Skeletal muscle tissue (tissue), 4 donors: ENCODE results near the gene USP3. TPM values are rescaled to one million over a fixed set of nuclear protein-coding genes. Genes with fewer than 3 reads are reported as not detected.

Source experiments
- H3K27ac ChIP-seq: one replicate; pipeline ENCODE4 v1.7.0; 2013; ENCODE audit warnings: mild to moderate bottlenecking, low read depth, low read length, inconsistent platforms
- H3K27me3 ChIP-seq, 3 donors: one replicate each; pipeline ENCODE4 v1.7.0; 2013; ENCODE audit warnings: low read length in 3 of 3; ENCODE audit not compliant: control insufficient read depth in 3 of 3, insufficient read depth in 3 of 3
- H3K36me3 ChIP-seq, 3 donors: one replicate each; pipeline ENCODE4 v1.7.0; 2013; ENCODE audit warnings: low read length in 3 of 3; ENCODE audit not compliant: control insufficient read depth in 3 of 3, insufficient read depth in 3 of 3
- H3K4me1 ChIP-seq, 3 donors: one replicate each; pipeline ENCODE4 v1.7.0; 2013; ENCODE audit warnings: low read length in 3 of 3, mild to moderate bottlenecking in 3 of 3; ENCODE audit not compliant: control insufficient read depth in 3 of 3, insufficient read depth in 3 of 3
- H3K4me3 ChIP-seq, 3 donors: one replicate each; pipeline ENCODE4 v1.7.0; 2013; ENCODE audit warnings: low read length in 3 of 3
- H3K9ac ChIP-seq, 3 donors: one replicate each; pipeline ENCODE4 v1.7.0; 2013; ENCODE audit warnings: low read length in 3 of 3, mild to moderate bottlenecking in 3 of 3, moderate library complexity in 2 of 3, low read depth in 1 of 3
- H3K9me3 ChIP-seq, 3 donors: one replicate each; pipeline ENCODE4 v1.7.0; 2013; ENCODE audit warnings: low read length in 3 of 3; ENCODE audit not compliant: control insufficient read depth in 3 of 3
- total RNA-seq: library from RNA; depleted of rRNA; stranded (reverse); fragments of >200 nt; gene quantifications from one replicate; pipeline ENCODE4 v1.2.3, GENCODE V29; 2014
- donor health status: Osteomylitis.

USP3 gene
- total RNA-seq, 1 donor from 2014 or later = 33.4 TPM

GRCh38 chr15:63463793-63464192 lies 40.6 kb upstream of the USP3 start:
- Histone ChIP-seq H3K27me3 (no peaks in the 10 kb centered on the region), H3K4me1 (peaks cover 3 to 6% (median 4%) of the 10 kb centered on the region in 3 donors), H3K27ac (no peak overlapping the region), H3K4me3 (no peak overlapping the region), H3K9me3 (no peaks in the 10 kb centered on the region), H3K36me3 (no peaks in the 10 kb centered on the region), H3K9ac (no peak overlapping the region)

- no peaks in the 10 kb centered on the region for H3K36me3 ChIP-seq
- peaks cover 3 to 6% (median 4%) of the 10 kb centered on the region in 3 donors for H3K4me1 ChIP-seq
- no peak overlapping the region for H3K4me3 ChIP-seq
- H3K9me3 ChIP-seq = no peaks in the 10 kb centered on the region
- H3K27ac ChIP-seq = no peak overlapping the region
- no peaks in the 10 kb centered on the region for H3K27me3 ChIP-seq
- H3K9ac ChIP-seq = no peak overlapping the region
These were observed 39.3 kb upstream of the USP3 start for GRCh38 chr15:63465104-63465503.

- Histone ChIP-seq H3K27me3 (no peaks in the 10 kb centered on the region), H3K9me3 (no peaks in the 10 kb centered on the region), H3K4me1 (peaks cover 3 to 6% (median 4%) of the 10 kb centered on the region in 3 donors), H3K27ac (no peak overlapping the region), H3K4me3 (no peak overlapping the region), H3K36me3 (no peaks in the 10 kb centered on the region), H3K9ac (no peak overlapping the region)
These were observed 37.8 kb upstream of the USP3 start for GRCh38 chr15:63466378-63467192.

- H3K27me3 ChIP-seq = no peaks in the 10 kb centered on the region
- peaks cover 3 to 6% (median 4%) of the 10 kb centered on the region in 3 donors for H3K4me1 ChIP-seq
- no peak overlapping the region for H3K27ac ChIP-seq
- H3K4me3 ChIP-seq = no peak overlapping the region
- H3K9ac ChIP-seq = no peak overlapping the region
- H3K9me3 ChIP-seq = no peaks in the 10 kb centered on the region
- H3K36me3 ChIP-seq = no peaks in the 10 kb centered on the region
These were observed 35.2 kb upstream of the USP3 start for GRCh38 chr15:63469190-63469589.

- Histone ChIP-seq H3K27me3 (no peaks in the 10 kb centered on the region), H3K27ac (no peak overlapping the region), H3K9me3 (no peaks in the 10 kb centered on the region), H3K4me1 (peaks cover under 1 to 4% (median 3%) of the 10 kb centered on the region in 3 donors), H3K36me3 (no peaks in the 10 kb centered on the region), H3K4me3 (no peak overlapping the region), H3K9ac (no peak overlapping the region)
These were observed 34.4 kb upstream of the USP3 start for GRCh38 chr15:63469984-63470383.

- Histone ChIP-seq H3K9ac (no peak overlapping the region), H3K4me1 (peaks cover 0 to 5% (median 2%) of the 10 kb centered on the region in 3 donors), H3K27me3 (no peaks in the 10 kb centered on the region), H3K36me3 (no peaks in the 10 kb centered on the region), H3K9me3 (no peaks in the 10 kb centered on the region), H3K27ac (no peak overlapping the region), H3K4me3 (no peak overlapping the region)
These were observed 31.2 kb upstream of the USP3 start for GRCh38 chr15:63473007-63473748.

- H3K27ac ChIP-seq = no peak overlapping the region
- no peak overlapping the region for H3K9ac ChIP-seq
- H3K36me3 ChIP-seq = no peaks in the 10 kb centered on the region
These were observed 30.7 kb upstream of the USP3 start for GRCh38 chr15:63473749-63473998.

GRCh38 chr15:63473999-63474809 lies 30.2 kb upstream of the USP3 start:
- Histone ChIP-seq H3K4me3 (no peak overlapping the region), H3K9me3 (no peaks in the 10 kb centered on the region), H3K9ac (no peak overlapping the region), H3K36me3 (no peaks in the 10 kb centered on the region), H3K27ac (no peak overlapping the region), H3K4me1 (peaks cover 0 to 5% (median 2%) of the 10 kb centered on the region in 3 donors), H3K27me3 (no peaks in the 10 kb centered on the region)

More at GRCh38 chr15:63473749-63473998, 30.7 kb upstream of the USP3 start:
- Histone ChIP-seq H3K27me3 (no peaks in the 10 kb centered on the region), H3K4me3 (no peak overlapping the region), H3K4me1 (peaks cover 0 to 5% (median 2%) of the 10 kb centered on the region in 3 donors), H3K9me3 (no peaks in the 10 kb centered on the region)

- Histone ChIP-seq H3K36me3 (no peaks in the 10 kb centered on the region), H3K27me3 (no peaks in the 10 kb centered on the region), H3K4me3 (no peak overlapping the region), H3K27ac (no peak overlapping the region), H3K9me3 (no peaks in the 10 kb centered on the region), H3K9ac (no peak overlapping the region), H3K4me1 (peaks cover 0 to 8% (median 2%) of the 10 kb centered on the region in 3 donors)
These were observed 29.5 kb upstream of the USP3 start for GRCh38 chr15:63474810-63475316.
